NCI-H2196 treated with DMSO at 0.1 percent for 48 hours (cell line): Measurements from ENCODE around the gene KRT80.
A peak's percentile ranks its signal among the peaks of the same experiment; 100 is the strongest.

Experiments used
- DNase-seq: peaks from one replicate; lab custom pipeline; 2025; ENCODE audit not compliant: unreplicated experiment; lab: John Stamatoyannopoulos, UW

KRT80 gene

GRCh38 chr12:52156757-52157565 is 34.9 kb downstream of the KRT80 start:
- peak; percentile 41 for DNase-seq

DNA sequence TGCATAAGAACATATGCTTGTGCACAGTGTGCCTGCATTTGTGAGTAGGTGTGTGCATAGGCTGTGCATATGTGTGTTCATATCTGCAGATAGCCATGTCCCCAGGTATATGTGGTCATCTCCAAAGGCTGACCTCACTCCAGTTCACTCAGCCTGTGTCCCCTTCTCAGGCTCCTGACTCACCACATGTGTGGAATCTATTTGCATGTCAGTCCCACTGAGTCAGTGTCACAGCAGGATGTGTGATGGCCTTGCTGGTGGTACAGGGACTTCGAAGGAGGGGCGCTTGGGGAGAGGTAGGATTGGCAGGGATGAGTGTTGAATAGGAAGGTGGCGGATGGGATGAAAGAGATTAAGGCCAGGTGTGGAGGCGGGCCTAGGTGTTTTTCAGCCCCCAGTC is 35.5 kb downstream of the KRT80 start:
- no peak for DNase-seq

GRCh38 chr12:52155048-52155868 is 36.6 kb downstream of the KRT80 start:
- DNase-seq: no peak

GRCh38 chr12:52152905-52153317 is 38.9 kb downstream of the KRT80 start:
- DNase-seq: no peak

GRCh38 chr12:52151837-52152783 is 39.7 kb downstream of the KRT80 start:
- no peak for DNase-seq

DNA sequence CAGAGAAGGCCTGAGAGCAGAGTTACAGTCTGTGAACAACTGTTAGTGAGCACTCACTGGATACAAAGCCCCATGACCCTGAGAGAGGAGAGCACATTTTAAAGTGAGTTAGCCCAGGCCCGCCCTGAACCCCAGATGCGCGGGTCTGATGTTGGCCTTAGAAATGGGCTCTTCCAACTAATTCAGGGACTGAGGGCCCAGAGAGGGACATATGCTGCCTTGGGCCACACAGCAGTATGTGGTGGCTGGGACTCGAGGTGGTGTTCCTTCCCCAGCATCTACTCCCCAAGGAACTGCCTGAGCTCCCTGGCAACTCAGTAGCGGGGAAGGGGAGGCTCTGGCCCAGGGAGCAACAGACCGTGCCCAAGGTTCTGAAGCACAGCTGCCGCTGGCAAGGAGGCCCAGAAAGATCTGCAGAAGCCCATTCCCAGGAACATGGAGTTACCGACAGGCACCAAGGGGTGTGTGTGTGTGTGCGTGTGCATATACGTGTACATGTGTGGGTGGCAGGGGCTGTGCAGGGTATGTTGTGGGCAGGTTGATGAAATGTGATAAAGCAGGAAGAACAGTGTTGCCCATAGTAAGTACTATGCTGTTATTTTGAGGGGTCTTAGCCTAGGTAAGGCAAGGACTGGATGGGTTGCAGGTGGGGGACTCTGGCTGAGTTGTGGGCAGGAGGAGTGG is 40.5 kb downstream of the KRT80 start:
- DNase-seq: no peak

GRCh38 chr12:52149651-52150241 is 42.1 kb downstream of the KRT80 start:
- DNase-seq: no peak

DNA sequence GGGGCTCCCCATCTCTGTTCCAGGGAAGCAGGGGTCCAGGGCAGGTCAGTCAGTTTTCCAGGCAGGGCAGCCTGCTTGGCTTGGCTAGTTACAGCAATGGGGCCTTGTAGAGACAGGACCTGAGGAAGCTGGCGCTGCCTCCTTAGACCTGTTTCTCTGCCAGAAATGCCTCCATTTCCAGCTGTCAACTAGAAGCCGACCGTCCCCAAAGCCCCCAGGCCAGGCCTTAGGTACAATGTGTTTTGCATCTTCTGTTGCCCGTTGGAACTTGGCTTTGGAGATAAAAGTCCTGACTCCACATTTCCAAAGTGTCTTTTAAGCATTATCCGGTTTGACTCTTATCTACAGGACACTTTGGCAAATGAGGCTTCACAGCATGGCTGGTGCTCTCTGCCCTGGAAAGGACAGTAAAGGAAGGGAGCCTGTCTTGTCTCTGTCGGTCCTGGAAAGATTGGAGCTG is 42.6 kb downstream of the KRT80 start:
- no peak for DNase-seq

GRCh38 chr12:52148464-52149181 is 43.2 kb downstream of the KRT80 start:
- DNase-seq: peak; percentile 23

DNA sequence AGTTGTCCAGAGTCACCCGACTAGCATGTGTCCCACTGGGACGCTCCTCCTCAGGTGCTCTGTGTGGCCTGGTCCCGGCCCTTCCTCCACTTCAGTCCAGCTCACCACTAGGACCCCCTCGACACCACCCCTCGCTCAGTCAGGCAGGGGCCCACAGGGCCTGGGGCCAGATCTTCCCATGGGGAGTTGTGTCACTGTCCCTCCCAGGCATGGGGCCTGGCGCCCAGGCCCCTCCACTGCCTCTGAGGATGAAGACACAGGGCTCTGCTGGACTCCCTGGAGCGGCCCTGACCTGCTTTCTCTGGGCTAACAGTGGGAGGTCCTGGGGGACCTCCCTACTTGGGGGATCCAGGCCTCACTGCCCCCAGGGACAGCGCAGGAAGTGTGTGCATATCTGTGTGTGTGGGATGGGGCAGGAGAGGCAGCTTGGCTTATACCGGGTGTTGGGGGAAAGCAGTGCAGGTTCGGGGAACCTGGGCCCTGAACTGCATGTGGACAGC is 43.8 kb downstream of the KRT80 start:
- no peak for DNase-seq

- no peak for DNase-seq
These were observed 44.3 kb downstream of the KRT80 start for GRCh38 chr12:52147367-52147963.

DNA sequence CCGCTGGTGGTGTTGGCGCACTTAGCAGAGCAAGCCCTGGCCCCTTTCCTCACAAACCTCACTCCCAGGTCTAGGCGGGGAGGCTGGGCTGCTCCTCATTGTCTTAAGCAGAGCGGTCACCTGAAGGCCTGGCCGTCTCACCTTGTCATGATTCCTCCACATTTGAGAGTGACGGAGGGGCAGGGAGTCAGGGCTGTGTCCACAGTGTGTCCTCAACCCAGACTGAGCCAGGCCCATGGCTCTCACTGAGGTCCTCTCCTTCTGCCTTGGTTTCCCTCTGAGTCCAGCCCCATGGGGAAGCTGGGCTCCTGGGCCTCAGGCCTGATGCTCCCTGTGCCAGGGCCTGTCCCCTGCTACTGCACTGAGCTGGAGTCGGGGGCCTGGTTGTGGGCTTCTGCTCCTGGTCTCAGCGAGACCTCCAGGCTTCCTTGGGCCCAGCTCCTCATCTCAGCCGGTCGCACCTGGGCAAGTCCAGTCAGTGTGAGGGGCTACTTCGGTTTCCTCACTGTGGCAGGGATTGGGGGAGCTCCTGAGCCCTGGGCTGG is 44.9 kb downstream of the KRT80 start:
- DNase-seq: no peak

GRCh38 chr12:52146089-52146821 is 45.6 kb downstream of the KRT80 start:
- DNase-seq: no peak

DNA sequence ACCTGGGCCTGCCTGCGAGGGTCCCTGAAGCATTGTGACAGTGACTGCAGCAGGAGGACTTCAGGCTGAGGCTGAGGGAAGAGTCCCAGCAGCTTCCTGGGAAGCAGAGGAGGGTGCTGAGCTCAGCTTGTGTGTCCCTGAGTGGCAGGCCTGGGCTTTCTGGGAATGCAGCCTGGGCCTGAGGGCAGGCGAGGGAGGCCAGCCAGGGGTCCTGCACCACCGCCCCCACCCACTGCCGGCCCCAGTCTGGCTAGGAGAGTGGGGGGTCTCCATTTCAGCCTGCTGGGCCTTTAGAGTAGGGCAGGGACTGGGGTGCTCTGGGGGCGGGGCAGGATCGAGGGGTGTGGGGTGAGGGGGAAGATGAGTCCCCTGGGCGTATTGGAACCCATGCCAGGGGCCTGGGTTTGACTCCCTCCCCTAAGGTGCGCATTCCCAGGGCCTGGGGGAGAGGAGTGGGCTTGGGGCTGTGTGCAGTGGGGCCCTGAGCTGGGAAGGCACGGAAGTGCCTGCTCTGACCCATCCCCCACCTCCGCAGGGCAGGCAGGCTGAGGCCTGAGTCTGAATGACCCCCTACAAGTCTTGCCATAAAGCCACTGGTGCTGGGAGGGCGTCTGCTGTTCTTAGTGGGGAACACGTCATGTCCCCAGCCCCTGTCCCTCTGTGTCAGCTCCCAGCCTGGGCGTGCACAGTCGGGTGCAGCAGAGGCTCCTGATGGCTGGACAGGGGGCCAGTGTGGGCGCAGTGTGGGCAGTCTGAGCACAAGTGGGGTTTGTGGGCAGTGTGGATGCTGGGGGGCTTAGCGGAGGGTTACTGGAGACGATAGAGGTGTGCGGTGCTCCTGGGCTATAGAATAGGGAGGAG is 46.4 kb downstream of the KRT80 start:
- DNase-seq: no peak

GRCh38 chr12:52144512-52145227 is 47.1 kb downstream of the KRT80 start:
- DNase-seq: no peak

- DNase-seq: no peak
These were observed 49.4 kb downstream of the KRT80 start for GRCh38 chr12:52142431-52142830.
